GM18499 (cell line): ENCODE data around the gene RUBCN.
"Not testable (repeated sequence)": the region's sequence is repeated elsewhere in the genome, so short reads cannot be mapped to it uniquely, and the experiment has no call there.

Experiments
- ATAC-seq: cut with Tn5 transposase; IDR thresholded peaks from one replicate; pipeline ENCODE4 v1.9.1; 2021; ENCODE audit warnings: moderate number of reproducible peaks; ENCODE audit not compliant: insufficient read depth, unreplicated experiment

RUBCN gene

DNA sequence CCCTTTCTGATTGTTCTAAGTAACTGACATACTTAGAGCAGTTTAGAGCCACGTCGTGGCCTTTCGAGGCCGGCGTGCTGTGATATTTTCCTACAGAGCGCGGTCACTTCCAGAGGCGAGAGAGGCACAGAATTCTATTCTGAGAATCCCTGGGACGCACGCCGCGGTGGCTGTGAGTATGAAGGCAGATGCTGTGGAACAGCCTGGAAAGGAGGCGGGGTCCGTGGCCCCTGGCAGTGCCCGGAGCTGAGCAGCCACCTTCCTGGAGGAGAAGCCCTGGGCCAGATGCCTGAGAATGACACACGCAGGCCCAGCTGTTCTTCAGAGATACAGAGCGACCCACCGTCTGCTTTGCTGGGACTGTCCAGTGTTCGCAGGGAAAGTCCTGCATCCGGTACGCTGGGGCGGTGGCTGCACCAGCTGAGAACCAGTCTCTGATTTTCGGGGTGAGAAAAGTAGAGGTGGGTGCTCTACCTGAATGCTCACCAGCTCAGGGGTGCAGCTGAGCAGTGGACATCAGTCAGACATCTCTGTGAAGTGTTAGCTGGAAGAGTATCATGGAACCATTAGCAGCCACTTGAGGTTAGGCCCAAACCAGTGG is 75.4 kb downstream of the RUBCN start:
- ATAC-seq, result not testable (repeated sequence)

DNA sequence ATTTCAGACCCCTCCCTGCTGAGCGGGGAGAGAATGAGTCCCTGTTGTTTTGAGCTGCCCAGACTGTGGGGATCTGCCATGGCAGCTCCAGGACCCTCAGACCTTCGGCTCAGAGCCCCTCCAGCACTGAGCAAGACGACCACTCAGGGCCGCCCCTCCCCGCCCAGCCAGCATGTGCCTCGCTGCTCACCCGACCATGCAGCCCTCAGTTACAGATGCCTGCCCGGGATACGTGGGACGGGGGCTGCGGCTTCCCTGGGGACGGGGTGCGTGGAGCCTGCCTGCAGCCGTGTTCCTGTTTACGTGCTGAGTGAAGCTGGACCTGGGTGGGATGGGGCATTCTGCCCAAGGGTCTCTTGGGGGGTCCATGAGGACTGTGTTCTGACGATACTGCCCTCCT is 77.0 kb downstream of the RUBCN start:
- not testable (repeated sequence) for ATAC-seq

DNA sequence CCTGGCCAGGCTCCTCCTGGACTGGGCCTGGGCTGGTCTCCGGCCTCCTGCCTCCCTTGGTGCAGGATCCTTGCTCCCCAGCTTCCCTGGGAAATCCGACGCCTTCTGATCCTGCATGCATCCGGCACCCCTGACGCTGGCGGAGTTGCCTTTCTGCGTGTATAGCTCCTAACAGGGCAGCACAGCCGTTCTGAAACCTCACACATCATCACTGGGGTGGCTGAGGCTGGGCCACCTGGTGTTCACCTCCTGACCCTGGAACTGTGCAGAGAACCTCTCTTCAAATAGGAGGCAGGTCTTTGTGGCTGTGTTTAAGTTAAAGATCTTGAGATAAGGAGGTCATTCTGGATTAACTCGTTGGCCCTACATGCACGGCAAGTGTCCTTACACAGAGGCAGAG is 77.6 kb downstream of the RUBCN start:
- ATAC-seq, result peak; percentile 63

DNA sequence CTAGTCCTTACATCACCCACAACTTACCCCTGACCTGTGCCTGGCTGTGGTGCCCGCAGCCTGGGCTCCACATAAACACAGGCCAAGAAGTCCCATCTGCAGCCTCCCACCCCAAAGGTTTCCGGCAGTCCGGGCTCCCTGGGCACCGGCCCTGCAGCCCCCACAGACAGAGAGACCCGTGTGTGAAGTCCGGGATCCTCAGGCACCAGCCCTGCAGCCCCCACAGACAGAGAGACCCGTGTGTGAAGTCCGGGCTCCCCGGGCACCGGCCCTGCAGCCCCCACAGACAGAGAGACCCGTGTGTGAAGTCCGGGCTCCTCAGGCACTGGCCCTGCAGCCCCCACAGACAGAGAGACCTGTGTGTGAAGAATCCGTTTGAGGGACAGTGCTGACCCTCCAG is 78.0 kb downstream of the RUBCN start:
- ATAC-seq, result not testable (repeated sequence)

DNA sequence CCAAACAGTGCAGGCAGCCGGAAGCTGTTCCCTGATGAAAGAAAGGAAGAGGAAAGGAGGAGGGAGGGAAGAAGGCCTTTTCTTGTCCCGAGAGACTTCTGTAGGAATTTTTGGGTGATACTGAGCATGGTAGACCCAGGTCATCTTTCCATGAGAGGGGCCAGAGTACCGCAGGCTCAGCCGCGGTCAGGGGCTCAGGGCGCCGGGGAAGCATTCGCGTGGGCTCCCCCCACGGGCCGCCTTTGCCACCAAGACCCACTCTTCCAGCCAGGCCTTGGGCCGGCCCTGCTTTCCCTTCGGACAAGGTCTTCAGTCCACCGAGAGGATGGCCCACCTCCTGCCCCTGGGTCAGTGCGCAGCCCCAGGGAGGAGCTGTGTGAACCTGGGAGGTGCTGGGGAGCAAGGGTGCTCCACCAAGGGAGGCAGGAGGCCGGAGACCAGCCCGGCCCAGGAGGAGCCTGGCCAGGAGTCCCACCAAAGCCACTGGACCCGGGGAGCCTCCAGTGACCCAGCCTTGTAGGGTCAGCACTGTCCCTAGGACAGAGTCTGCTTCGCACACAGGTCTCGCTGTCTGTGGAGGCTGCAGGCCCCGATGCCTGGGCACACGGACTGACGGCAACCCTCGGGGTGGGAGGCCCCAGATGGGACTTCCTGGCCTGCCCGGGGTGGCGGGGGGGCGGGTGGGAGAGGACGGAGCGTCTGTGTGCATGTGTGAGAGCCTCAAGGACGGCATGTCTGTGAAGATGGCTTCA is 79.0 kb downstream of the RUBCN start:
- ATAC-seq, result not testable (repeated sequence)

DNA sequence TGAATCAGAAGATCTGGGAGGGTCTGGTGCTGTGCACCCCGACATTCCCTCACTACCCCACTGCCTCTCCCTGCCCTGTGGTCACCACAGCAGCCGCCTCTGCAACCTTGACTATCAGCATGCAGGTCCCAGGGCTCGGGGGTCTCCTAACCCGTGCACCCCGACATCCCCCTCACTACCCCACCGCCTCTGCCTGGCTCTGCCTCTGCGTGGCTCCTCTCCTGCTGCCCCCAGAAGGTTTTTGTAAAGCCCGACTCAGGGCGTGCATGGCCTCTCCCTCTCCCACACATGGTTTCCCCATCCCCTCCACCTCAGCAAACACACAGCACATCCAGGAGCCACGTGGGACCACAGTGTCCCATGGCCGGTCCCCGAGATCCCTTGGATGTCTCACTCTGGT is 79.7 kb downstream of the RUBCN start:
- ATAC-seq, result not testable (repeated sequence)

DNA sequence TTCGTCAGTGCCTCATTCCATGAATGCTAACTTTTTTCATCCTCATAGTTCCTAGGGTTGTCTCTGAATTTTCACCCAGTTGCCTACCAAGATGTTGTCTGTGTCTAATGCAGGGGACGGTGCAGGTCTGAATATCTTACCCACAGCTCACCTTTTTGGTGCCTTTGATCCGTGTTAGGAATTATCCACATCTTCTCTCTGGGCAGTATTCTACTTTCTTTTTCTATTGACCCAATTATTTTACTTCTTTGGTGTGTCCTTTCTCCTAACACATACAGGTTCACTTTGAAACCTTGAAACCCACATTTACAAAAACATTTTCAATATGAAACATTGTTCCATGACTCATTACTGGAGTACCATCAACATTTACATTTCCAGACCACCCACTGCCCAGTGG is 80.6 kb downstream of the RUBCN start:
- not testable (repeated sequence) for ATAC-seq

DNA sequence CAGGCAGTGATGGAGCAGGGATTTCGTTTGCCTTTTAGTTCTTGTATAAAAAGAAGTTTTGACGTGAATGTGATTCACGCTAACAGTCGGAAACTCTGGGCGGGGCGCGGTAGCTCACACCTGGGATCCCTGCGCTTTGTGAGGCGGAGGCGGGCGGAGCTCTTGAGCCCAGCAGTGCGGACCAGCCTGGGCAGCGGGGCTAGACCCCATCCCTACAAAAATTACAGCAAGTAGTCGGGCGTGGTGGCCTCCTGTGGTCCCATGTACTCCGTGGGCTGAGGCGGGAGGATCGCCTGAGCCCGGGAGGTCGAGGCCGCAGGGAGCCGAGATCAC is 81.7 kb downstream of the RUBCN start:
- ATAC-seq, result peak; percentile 11

DNA sequence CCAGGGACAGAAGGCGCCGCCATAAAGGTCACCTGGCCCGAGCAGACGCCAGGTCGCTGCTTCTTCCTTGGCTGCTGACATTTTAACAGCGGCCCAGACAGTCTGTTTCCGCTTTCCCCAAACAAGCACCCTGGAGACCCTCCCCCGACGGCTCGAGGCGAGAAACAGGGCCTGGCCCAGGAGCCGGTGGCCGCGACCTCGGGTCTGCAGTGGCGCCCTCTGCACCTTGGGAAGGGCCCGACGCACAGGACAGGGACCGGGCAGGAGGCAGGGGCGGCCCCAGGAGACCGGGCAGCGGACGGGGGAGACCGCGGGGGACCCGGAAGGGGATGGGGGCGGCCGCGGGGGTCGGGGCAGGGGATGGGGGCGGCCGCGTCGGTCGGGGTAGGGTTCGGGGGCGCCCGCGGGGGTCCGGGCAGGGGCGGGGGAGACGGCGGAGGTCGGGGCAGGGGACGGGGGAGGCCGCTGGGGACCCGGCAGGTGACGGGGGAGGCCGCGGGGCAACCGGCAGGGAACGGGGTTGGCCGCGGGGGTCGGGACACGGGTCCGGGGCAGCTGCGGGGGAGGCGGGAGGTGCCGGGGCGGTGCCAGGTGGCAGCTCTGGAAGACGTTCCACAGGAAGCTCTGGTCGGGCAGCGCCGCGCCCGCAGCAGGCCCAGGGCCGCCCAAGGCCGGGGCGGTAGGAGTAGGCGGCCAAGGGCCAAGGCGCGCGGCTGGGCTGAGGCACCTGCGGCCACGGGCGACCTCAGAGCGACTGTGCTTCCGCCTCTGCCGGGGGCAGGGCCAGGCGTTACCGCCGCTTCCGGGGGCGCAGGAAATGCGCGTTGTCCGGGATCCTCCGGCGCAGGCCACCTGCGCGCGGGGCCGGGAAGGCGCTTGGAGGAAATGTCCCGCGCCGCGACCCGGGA is 82.4 kb downstream of the RUBCN start:
- ATAC-seq, result peak; percentile 62

DNA sequence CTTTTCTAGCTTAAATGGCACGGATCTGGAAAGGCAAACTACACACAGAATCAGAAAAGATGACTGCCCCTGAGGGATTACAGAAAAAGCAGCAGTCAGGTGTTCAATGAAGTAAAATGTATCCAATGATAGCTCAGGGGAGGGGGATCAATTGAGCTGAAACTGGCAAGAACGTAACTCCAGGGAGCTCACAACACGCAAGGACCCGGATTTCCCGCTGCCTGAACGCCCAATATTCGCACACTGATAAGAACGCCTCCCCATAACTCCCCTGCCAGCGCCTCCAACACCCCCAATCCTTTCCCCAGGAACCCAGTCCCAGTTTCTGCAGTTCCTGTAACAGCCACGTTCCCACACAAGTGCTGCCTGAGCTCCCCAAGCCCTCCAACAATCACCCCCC is 83.8 kb downstream of the RUBCN start:
- ATAC-seq, result not testable (repeated sequence)

DNA sequence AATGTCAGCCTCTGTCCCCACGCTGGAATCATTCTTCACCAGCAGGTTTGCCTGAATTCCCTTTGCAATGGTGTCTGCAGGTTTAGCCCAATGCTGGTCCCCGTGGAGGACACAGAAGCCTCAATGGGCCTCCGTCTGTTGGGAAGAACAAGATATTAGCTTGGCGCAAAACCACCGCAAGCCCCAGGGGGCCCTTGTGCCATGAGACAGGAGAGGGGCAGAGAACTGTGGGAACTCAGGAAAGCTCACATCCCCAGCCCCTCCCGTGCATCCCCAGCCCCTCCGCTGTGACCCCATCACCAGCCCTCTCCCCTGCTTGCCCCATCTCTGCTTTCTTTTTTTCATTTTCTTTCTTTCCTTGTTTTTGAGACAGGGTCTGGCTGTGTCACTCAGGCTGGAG is 89.1 kb downstream of the RUBCN start:
- ATAC-seq, result not testable (repeated sequence)

DNA sequence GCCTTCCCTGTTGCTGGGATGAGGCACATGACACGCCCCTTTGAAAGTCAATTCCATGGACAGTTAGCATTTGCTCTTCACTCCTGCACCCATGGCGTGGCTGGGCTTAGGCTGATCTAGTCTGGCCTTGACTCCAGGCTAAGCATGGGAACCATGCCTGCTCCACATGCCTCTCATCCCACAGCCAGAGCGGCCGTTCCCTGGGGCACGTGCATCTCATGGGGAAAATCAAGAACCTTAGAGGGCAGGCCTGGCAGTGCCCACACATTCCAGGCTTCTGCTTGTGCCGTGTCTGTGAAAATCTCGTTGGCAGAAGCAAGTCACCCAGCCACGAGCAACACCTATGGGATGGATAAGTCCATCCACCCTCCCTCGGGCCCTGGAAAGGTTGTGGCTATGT is 89.5 kb downstream of the RUBCN start:
- ATAC-seq, result not testable (repeated sequence)

DNA sequence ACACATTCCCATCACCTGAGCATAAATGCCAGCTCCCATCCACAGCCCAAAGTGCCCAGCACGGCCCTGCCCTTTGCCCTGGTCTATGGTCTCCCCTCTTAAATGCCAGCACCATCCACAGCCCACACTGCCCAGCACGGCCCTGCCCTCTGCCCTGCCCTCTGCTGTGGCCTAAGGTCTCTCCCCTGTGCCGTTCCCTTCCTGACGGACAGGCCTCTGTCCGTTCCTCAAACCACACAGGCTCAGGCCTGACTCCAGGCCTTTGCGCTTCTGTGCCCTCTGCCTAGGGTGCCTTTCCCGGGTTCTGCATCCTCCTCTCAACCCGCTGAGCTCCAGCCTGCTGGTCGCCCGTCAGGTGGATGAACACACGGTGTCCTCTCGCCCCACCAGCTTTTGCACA is 90.4 kb downstream of the RUBCN start:
- not testable (repeated sequence) for ATAC-seq

DNA sequence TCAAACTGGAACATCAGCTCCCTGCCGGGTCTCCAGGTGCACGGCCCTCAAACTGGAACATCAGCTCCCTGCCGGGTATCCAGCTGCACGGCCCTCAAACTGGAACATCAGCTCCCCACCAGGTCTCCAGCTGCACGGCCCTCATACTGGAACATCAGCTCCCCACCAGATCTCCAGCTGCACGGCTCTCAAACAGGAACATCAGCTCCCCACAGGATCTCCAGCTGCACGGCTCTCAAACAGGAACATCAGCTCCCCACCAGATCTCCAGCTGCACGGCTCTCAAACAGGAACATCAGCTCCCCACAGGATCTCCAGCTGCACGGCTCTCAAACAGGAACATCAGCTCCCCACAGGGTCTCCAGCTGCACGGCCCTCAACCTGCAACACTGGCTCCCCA is 99.1 kb downstream of the RUBCN start:
- not testable (repeated sequence) for ATAC-seq

DNA sequence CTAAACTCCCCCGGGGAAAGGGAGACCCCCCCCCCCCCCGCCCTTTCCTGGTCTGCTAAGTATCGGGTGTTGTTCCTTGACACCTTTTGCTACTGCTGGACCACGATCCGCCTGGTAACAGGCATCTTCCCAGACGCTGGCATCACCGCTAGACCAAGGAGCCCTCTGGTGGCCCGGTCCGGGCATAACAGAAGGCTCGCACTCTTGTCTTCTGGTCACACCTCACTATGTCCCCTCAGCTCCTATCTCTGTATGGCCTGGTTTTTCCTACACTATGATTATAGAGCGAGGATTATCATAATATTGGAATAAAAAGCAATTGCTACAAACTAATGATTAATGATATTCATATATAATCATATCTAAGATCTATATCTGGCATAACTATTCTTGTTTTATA is 104.7 kb downstream of the RUBCN start:
- ATAC-seq, result not testable (repeated sequence)

DNA sequence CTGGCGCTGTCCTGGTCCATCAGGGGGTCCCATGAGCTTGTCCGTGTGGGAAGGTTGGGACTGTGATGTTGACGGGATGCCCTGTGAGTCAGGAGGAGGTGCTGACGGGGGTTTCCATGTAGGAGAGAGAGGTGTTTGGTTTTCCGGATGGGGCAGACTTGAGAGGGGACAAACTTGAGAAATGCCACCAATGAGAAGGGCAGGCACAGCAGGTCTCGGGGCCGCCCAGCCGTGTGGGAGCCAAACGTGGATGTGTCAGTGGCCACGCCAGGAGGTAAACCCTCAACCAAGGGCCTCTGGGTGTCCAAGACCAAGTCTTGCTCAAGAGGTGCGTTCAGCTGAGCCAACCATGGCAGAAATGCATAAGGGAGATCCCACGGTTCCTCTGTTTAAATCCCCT is 105.9 kb downstream of the RUBCN start:
- ATAC-seq, result not testable (repeated sequence)

DNA sequence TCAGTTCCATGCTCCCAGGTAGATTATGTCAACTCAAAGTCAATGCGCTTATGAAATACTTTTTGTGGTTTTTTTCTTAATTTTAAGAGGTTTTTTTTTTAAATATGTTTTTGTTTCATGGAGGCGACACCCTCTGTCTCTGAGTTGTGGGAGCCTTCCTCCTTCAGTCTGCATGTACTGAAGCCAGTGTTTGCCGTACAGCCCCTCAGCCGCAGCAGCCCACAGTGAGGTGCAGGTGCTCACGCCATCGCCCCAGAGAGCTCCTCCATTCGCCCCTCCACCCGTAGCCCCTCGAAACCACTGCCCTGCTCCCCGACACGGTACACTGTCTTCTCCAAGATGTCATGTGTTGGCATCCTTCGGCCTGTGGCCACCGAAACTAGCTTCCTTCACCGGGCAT is 107.4 kb downstream of the RUBCN start:
- ATAC-seq, result not testable (repeated sequence)

DNA sequence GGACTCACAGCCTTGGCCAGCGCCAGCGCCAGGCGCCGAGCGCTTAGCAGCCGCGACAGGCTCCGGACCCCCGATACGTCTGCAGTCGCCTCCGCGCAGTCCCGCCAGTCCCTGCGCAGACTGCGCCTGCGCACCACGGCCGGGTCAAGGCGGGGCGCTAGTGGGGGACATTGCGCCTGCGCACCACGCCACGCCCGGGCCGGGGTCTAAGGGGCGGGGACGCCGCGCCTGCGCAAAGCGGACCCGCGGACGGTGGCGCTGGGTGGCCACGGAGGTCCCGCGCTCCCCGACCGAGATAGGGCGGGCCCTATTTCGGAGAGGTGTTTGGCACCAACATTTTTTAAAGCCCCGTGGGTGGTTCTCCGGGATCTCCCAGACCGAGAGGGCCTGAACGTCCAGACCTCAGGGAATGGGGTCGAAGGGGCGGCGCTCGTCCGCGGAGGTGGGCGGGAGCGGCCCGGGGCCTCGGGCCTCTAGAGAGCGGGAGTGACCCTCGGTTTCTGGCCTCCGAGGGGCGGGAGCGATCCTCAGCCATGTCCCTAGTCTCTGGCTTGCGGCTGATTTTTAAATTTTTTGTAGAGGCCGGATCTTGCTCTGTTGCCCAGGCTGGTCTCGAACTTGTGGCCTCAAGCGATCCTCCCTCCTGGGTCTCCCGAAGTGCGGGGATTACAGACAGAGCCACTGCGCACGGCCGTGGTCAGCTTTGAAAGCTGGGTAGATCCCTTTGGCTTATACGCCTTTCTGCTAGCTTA is 108.8 kb downstream of the RUBCN start:
- ATAC-seq, result not testable (repeated sequence)

DNA sequence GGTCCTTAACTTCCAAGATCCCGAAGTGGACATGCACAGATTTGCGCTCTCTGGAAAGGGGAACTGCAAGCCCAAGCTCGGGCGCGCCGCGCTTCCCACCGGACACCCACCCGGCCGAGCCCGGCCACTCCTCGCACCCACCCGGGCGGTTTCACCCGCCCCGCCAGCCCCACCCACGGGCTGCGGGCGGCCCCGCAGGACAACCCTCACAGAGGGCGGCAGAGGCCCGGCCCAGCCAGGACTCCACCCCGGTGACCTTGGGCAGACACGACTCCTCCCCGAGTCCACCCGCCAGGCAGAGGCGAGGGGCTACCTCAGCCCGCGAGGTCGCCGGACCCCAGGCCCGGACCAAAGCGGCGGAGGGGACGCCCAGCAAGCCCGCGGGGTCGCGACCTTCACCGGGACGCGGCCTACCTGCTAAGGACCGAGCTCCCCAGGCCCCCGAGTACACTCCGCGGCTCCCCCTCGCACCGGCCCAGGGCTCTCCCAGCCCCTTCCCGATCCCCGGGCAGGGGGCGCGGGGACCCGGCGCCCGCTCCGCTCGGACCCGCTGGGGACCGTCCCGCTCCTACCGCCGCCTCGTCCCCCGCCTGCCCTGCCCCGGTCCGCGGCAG is 109.4 kb downstream of the RUBCN start:
- not testable (repeated sequence) for ATAC-seq
